Activated CD4-positive, alpha-beta T cell treated with anti-CD3 and anti-CD28 coated beads, Interleukin-2, amount 50 U/mL, for 16 hours (primary cell): Measurements from ENCODE around the gene CTNS.

Source experiments
- DNase-seq: peaks from one replicate; pipeline ENCODE4 v3.0.0-alpha.2; 2020

The CTNS gene

GRCh38 chr17:3659541-3660111 is 23.1 kb downstream of the CTNS start:
- DNase-seq, result no peak

DNA sequence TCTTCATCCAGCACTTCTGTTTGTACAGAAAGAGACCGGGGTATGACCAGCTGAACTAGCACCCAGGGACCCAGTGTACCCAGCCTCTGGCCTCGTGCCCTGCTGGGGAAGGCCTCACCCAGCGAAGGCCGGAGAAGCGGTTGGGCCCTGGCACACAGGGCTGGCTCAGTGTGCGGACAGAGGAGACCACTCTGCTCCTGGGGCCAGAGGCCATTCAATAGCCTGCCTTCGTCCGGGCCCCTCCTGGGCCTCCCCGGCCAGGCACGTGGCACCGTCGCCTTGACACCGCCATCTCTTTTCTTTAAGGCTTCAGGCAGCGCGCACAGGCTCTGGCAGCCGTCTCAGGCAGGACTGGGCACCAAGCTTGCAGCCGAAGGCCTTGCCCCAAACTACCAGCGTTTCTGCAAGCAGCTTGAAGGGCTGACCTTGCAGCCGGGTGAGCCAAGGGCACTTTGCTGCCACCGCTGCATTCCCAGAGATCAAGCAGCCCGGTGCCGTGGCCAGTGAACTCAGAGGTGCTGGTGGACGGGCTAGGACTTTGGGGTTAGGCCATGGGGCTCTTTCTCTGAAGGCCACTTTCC is 23.8 kb downstream of the CTNS start:
- no peak for DNase-seq

- no peak for DNase-seq
These were observed 26.8 kb downstream of the CTNS start for GRCh38 chr17:3663102-3664011.

DNA sequence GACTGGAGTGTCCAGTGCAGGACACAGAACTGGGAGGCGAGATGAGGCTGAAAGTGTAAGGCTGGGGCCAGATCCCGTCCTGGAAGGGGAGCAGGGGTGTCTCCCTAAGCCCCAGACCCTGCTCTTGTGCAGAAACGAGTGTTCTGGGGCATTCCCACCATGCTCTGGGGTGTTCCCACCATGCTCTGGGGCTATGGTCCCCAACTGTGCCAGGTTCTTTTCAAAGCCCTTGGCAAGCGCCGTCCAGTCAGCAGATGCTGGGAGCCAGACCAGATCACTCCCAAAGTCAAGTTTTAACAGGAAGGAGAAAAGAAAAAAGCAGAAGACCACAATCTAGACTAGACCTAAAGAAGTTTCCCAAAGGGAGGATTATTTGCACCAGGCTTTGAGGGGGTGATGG is 29.3 kb downstream of the CTNS start:
- no peak for DNase-seq

DNA sequence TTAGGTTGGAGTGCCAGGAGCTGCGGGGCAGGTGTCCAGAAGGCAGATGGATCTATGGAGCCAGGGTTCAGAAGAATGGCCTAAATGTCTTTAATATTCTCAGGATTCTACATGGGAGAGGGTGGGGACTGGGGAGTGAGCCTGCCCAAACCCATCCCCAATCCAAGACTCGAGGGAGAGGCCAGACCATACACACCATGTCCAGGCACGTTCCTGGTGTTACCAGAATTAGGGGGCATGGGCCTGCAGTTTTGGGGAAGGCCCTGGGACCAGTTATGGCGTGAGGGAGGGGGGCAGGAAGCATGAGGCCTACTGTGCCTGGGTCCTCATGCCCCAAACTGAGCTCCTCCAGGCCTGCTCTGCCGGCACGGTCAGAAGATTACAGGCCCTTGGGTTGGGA is 30.0 kb downstream of the CTNS start:
- no peak for DNase-seq

DNA sequence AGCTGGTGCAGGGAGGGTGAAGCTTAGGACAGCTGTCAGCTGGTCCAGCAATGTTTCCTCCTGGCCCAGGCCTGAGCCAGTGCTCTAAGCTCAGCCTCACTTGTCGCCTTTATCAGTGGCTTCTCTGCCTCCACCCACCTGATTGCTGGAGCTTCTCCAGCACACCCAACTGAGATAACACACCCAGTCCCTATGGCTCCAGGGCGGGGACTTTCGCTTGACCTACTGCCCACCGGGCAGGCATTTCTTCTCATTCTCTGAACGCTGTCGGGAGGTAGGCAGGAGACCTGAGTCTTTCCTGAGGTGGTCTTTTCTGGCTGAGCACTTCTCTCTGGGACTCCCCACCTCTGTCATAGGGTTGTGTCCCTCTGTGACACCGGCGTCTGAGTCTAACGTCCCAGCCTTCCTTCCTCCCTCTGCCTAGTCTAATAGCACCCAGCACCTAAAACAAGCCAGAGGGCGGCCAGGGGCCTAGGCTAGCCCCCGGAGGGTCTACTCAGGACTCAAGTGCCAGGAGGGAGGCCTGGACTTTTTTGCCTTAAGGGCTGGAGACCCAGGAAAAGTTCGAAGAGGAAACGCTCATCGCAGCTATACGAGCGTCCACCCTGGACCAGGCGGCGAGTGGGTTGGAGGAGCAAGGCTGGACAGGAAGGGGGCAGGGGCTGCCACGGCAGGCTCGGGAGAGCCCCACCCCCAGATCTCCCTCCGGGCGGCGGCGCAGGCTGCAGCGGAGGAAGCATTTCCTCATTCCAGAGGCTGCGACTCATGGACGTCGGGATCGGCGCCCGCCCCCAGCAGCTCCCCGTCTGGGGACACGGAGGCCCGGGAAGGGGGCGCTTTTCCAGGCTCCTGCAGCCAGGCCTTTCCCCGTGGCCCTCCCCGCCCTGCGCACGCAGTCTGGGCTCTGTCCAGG is 31.1 kb downstream of the CTNS start:
- DNase-seq, result peak; percentile 16

DNA sequence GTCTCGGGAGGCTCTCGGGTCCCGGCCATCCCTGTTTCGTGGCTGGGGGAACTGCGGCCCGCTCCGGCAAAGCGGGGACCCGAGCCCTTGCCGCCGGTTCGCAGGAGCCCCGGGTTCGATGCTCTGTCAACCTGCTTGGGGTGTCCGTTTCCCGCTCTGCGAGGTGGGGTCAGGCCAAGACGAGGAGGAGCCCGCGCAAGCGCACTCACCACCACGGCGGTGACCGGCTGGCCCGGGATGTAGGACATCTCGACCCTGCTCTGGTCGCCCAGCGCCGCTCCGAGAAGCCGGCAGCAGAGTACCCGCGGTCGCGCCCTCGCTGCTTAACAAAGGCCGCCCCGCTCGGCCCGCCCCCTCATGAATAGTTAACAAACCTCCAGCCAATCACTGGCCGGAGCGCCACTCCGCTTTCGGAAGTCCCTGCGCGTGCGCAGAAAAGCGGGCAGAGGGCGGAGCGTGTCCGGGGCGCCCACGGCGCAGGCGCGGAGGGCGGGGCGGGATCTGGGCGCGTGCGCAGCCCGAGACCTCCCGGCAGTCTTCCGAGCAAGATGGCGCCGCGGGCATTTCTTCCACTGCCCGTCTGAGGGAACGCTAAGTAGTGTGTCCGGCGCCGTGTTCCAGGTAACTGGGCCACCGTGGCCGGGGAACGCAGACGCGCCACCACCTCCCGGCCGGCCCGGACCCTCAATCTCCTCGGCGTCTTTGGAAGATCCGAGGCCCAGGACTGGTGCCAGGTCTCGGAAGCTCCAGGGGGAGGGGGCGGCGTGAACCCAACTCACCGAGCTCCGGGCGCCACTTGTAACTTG is 31.9 kb downstream of the CTNS start, which contains the start of the genes EMC6 and TAX1BP3:
Gene EMC6, plus strand, starts transcription at position 534 of the 806 bp plus-strand sequence. CDS start 335 bp downstream, outside the sequence.
Gene TAX1BP3, minus strand, starts transcription at position 300 of the 806 bp plus-strand sequence. Its CDS starts 52 bp downstream, at position 248.
- DNase-seq, result peak; percentile 99

DNA sequence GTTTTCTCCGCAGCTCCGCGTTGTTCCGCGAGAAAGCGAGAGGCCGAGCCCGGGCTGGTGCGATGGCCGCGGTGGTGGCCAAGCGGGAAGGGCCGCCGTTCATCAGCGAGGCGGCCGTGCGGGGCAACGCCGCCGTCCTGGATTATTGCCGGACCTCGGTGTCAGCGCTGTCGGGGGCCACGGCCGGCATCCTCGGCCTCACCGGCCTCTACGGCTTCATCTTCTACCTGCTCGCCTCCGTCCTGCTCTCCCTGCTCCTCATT is 32.5 kb downstream of the CTNS start:
- no peak for DNase-seq

DNA sequence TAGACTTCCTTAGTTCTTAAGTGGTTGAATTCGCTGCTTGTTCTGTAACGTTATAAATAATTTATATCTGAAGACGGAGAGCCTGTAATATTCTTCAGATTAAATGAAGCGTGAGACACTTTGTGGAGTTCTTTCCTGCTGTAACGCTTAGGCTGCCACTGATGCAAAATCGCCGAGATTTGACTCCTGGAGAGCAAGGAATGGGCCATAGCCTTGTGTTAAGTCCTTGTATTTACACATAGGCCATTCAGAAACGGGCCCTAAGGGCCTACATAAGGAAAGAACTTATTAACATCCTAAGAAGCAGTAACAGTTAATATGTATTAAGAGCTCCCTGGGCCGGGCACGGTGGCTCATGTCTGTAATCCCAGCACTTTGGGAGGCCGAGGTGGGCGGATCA is 33.0 kb downstream of the CTNS start:
- no peak for DNase-seq

DNA sequence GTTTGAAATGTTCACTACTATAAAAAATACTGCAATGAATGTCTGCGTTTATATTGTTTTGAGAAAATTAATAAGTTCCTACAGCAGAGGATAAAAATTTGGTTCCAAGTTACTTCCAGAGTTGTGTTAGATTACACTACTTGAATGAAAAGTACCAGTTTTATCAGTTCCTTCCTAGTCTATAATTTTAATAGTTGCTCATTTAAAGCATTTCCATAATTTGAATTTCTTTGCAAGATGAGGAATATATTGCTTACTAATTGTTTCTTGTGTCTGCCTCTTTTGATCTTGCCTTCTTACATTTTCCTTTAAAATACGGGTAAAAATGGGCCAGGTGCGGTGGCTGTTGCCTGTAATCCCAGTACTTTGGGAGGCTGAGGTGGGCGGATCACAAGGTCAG is 36.0 kb downstream of the CTNS start:
- DNase-seq, result no peak

DNA sequence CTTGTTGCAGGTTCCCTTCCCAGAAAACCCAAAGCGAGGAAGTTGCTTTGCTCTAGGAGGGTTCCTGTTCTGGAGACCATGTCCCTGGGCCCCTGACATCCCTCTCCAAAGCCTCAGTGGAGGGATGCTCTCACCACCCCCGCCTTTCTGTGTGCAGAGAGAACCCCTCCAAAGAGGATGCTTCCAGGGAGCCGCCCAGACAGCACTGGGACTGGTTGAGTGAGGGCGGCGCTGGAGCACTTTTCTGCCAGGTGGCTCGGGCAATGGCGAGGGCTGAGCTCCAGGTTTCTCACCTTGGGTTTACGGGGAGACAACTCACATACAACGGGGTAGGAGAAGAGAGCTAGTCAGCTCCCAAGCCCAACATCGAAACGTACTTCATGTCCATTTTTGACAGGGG is 39.3 kb downstream of the CTNS start:
- DNase-seq, result no peak

GRCh38 chr17:3678095-3678820 is 41.7 kb downstream of the CTNS start:
- no peak for DNase-seq

DNA sequence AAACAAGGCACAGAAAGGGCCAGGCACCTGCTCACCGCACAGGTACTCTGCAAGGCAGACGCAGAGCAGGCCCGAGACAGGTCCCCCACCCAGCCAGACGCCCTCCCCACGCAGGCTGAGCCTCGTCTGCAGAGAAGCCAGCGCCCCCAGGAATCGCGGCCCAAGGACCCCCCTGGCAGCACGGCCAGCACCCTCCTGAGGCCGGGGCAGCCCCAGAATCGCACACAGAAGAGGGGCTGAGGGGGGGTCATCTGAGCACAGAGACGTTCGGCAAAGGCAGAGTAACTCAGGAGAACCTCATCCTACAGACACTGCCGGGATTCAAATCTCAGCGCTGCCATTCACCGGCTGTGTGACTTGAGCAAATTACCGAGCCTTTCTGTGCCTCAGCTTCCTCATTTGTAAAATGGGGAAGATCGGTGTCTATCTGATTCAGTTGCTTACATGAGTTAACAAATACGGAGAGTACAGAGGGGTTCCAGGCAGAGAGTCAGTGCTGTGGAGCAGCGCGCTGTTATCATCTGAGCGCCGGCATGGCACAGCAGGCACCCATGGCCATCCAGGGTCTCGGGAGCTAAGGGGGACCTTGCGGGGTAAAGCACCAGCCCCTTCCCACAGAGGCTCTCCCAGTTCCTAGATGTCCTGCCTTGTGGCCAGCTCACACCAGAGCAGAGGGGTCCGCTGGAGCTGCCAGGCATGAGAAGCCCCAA is 42.4 kb downstream of the CTNS start:
- no peak for DNase-seq

DNA sequence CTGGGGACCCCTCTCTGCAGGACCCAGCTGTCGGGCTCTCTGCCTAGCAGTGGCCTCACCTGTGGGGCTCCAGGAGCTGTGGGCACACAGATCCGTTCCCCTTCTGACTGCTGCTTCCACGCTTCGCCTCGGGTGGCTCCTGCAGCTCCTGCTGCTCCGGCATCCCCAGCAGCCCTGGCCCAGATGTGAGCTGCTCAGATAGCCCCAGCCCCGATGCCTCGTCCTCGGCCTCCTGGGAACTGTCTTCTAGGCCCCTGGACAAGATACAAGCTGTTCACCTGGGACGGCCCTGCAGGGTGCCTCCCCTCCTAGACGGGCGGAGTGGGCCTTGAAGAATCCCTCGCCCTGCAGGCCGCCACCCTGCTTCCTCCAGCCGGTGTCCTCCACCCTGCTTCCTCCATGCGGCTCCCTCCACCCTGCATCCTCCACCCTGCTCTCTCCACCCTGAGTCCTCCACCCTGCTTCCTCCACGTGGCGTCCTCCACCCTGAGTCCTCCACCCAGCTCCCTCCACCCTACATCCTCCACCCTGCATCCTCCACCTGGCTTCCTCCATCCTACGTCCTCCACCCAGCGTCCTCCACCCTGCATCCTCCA is 43.1 kb downstream of the CTNS start:
- DNase-seq, result no peak

DNA sequence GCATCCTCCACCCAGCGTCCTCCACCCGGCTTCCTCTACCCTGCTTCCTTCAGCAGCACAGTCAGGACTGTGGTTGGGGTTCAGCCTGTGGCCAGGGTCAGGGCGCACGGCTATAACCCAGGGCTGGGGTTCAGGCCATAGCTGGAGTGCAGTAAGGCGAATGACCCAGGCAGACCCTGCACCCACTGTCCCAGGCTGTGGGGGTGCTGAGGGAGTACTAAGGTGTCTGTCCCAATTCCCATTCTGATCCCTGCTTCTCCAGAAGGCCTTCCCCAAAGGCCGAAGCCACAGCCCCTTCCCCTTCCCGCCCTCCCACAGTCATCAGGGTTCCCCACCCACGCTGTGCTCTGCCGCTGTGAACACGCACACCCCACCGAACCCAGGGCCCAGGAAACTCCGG is 44.5 kb downstream of the CTNS start:
- no peak for DNase-seq

GRCh38 chr17:3681565-3681964 is 45.0 kb downstream of the CTNS start:
- no peak for DNase-seq

DNA sequence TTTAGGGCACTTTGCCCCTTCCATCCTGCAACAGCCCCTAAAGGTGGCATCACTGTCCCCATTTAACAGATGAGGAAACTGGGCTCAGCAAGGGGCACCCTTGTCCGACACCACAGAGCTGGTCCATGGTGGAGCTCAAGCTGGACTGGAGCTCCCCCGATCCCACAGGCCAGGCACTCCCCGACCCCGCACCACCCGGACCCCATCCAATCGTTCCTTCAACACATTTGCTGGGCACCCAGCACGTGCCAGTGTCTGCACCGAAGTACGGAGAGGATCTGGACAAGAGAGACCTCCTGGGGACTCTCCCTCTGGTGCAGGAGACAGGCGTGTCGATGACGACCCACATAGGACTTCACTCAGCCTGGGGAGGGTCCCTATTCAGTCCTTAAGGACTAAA is 45.5 kb downstream of the CTNS start:
- DNase-seq, result no peak

- peak; percentile 64 for DNase-seq
These were observed 46.5 kb downstream of the CTNS start for GRCh38 chr17:3683054-3683511.

DNA sequence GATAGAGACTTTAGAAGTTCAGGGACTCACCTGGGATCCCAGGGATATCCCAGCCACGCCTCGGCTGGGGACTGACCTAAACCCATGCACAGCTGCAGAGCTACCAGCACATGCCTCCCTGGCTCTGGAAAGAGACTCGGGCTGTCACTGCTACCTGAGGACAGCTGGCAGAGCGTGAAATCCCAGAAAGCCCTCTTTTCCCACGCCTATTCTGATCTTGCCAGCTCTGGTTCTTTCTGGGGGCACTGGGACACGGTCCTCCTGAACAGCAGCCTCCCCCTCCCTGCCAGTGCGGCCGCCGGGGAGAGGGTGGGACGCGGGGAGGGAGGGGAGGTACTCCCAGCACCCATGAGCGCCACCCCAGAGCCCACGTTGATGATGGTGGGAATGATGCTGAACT is 48.6 kb downstream of the CTNS start:
- no peak for DNase-seq

DNA sequence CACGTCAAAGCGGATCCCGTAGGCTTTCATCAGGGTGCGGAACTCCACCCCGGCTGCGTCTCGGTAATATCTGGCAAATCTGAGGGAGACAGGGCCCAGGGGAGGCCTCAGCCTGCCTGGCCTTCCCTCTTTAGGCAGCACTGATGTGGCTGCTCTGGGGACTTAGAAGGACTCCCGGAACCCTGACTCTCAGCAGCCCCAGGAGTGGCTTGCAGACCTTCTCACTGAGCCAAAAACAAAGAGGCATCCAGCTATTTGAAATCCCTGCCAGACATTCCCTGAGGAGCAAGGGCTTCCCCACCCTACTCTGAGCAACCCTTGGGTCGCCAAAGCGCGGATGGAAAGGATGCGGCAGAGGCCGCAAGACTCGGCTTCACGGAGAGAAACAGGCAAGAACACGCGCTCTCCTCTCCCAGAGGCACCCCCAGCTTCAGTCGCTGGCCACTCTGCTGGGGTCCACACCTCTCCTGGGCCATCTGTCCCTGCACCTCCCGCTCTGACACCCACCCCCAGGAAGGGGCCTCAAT is 51.5 kb downstream of the CTNS start:
- no peak for DNase-seq
